Smooth muscle cell (in vitro differentiated cells): ENCODE results near the gene SST. TPM values are rescaled to one million over a fixed set of nuclear protein-coding genes. Genes with fewer than 3 reads are reported as not detected.

ENCODE experiments used
- DNase-seq: peaks from one replicate; lab custom pipeline; 2025; ENCODE audit not compliant: unreplicated experiment; lab: John Stamatoyannopoulos, UW
- H2AFZ ChIP-seq: fragments of 200-600 bp; sonication (generic); 2 replicates; pipeline ENCODE4 v1.6.0; 2016; ENCODE audit warnings: antibody characterized with exemption, low read depth, mild to moderate bottlenecking
- H3F3A ChIP-seq: fragments of 200-600 bp; sonication (generic); 2 replicates; pipeline ENCODE4 v1.6.0; 2017; ENCODE audit warnings: antibody characterized with exemption, low read depth
- H3K27ac ChIP-seq: fragments of 200-600 bp; sonication (generic); 2 replicates; pipeline ENCODE4 v1.5.1; 2016; ENCODE audit warnings: low read depth, mild to moderate bottlenecking
- H3K27me3 ChIP-seq: fragments of 200-600 bp; sonication (generic); 2 replicates; pipeline ENCODE4 v1.6.1; 2016; ENCODE audit warnings: low read depth, mild to moderate bottlenecking
- H3K36me3 ChIP-seq: fragments of 200-600 bp; sonication (generic); 2 replicates; pipeline ENCODE4 v1.5.1; 2016; ENCODE audit warnings: low read depth
- H3K4me1 ChIP-seq: fragments of 200-600 bp; sonication (generic); 2 replicates; pipeline ENCODE4 v1.5.1; 2016; ENCODE audit warnings: low read depth
- H3K4me2 ChIP-seq: fragments of 200-600 bp; sonication (generic); 2 replicates; pipeline ENCODE4 v1.6.0; 2016; ENCODE audit warnings: mild to moderate bottlenecking
- H3K4me3 ChIP-seq: fragments of 200-600 bp; sonication (generic); 2 replicates; pipeline ENCODE4 v1.5.1; 2016; ENCODE audit warnings: mild to moderate bottlenecking
- H3K79me2 ChIP-seq: fragments of 200-600 bp; sonication (generic); 2 replicates; pipeline ENCODE4 v1.6.0; 2016; ENCODE audit warnings: low read depth, mild to moderate bottlenecking
- H3K9ac ChIP-seq: fragments of 200-600 bp; sonication (generic); 2 replicates; pipeline ENCODE4 v1.6.0; 2016; ENCODE audit warnings: low read depth
- H3K9me3 ChIP-seq: fragments of 200-600 bp; sonication (generic); replicated peaks from 2 replicates; pipeline ENCODE4 v1.5.1; 2016; ENCODE audit warnings: low read depth
- H4K20me1 ChIP-seq: fragments of 200-600 bp; sonication (generic); 2 replicates; pipeline ENCODE4 v1.6.0; 2016; ENCODE audit warnings: low read depth
- WGBS: methylation state at CpG from one replicate; pipeline ENCODE4 v1.1.7; 2016; ENCODE audit warnings: low lambda C conversion rate; 5-methylcytosine and 5-hydroxymethylcytosine counted together
- polyA plus RNA-seq: library from polyadenylated mRNA; unstranded; fragments of >200 nt; fragmentation: Nextera tagmentation; extraction: Ambion mirVana; gene quantifications from 2 replicates; pipeline ENCODE4 v1.2.1, GENCODE V29; 2016
- total RNA-seq: library from RNA; depleted of rRNA; stranded (reverse); fragments of >200 nt; gene quantifications from 2 replicates; pipeline ENCODE4 v1.2.3, GENCODE V29; 2014
- TF ChIP-seq, protein P1 (sequence below): fragments of 200-600 bp; sonication (generic); IDR thresholded peaks from 2 replicates; pipeline ENCODE4 v1.5.1; 2017; ENCODE audit warnings: borderline replicate concordance, mild to moderate bottlenecking, antibody characterized with exemption; ENCODE audit not compliant: insufficient read depth, poor library complexity, severe bottlenecking

Gene SST
- total and polyA plus RNA-seq, 2 experiments from 2014 or later = not detected

DNA sequence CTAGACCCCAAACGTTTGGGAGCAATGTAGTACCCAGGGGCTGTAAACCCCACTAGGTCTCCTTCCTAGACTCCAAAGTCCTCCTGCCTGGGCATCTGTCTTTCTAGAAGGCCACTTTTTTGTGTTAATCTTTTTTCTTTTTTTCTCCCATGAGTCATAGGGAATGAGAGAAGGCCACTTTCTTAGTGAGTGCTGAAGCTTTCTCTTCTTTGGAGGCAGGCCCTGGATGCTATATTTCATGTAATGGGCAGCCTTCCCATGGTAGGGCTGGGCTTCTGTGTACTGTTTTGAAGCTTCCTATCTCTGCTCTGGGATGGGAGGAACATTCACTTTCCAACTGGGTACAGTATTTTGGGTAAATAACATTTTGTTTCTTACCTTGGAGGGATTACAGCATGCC lies 47.4 kb upstream of the SST start:
- no peak for DNase-seq
- WGBS = 68% methylated on average over 1 of the region's 1 CpG
- no peaks in the 10 kb centered on the region for H3K79me2 ChIP-seq

DNA sequence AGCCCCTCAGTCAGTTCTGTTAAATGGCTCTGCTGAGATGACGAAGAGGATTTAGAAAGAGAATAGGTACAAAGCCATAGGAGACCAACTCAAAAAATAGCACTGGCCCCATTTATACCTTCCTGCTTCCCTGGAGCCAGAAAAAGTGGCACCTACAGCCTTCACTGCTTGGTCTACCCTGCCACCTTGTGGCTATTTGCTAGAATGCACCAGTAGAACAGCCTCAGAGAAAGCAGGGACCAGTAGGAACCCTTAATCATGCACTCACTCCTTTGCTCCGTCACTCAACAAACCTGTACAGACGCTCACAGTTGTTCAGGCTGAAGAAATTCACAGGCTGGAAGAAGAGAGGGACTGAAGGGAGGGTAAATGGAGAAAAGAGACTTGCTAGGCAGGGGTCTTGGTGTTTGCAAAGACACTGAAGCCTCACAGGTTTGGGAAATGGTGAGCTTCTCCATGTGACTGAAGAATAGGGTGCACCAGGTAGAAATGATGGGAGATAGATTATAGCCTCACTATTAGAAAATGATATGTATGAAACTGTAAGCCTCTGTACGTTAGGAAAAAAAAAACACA lies 44.3 kb upstream of the SST start:
- no peak overlapping the region for H2AFZ ChIP-seq

More for the DNA sequence above, 47.4 kb upstream of the SST start:
- TF ChIP-seq, protein P1, sequence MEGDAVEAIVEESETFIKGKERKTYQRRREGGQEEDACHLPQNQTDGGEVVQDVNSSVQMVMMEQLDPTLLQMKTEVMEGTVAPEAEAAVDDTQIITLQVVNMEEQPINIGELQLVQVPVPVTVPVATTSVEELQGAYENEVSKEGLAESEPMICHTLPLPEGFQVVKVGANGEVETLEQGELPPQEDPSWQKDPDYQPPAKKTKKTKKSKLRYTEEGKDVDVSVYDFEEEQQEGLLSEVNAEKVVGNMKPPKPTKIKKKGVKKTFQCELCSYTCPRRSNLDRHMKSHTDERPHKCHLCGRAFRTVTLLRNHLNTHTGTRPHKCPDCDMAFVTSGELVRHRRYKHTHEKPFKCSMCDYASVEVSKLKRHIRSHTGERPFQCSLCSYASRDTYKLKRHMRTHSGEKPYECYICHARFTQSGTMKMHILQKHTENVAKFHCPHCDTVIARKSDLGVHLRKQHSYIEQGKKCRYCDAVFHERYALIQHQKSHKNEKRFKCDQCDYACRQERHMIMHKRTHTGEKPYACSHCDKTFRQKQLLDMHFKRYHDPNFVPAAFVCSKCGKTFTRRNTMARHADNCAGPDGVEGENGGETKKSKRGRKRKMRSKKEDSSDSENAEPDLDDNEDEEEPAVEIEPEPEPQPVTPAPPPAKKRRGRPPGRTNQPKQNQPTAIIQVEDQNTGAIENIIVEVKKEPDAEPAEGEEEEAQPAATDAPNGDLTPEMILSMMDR = no peak
- Histone ChIP-seq H3K27ac (no peak overlapping the region), H3K4me1 (peaks cover 4% of the 10 kb centered on the region), H3K4me2 (no peak overlapping the region), H3K9ac (no peak overlapping the region), H2AFZ (no peak overlapping the region), H3F3A (no peaks in the 10 kb centered on the region), H3K4me3 (no peak overlapping the region), H3K36me3 (peaks cover 6% of the 10 kb centered on the region), H4K20me1 (no peaks in the 10 kb centered on the region), H3K27me3 (no peaks in the 10 kb centered on the region), H3K9me3 (no peaks in the 10 kb centered on the region)

DNA sequence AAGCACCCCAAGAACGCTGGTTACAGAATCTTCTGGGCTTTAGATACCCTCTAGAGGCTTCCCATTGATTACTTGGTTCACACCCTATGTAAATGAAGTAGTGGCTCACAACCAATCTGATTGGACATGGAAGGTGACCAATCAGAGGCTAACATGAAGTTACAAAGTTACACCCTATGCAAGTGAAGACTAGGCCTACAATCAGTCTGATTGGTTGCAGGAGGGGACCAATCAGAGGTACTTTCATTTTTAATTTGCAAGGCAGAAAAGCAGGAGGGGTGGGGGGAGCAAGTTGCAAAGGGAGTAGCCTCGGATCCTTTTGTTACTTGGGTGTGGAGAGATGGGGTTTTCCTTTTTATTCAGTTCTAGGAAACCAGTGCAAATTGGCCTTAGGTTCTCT lies 43.3 kb upstream of the SST start:
- no peak for DNase-seq
- no peaks in the 10 kb centered on the region for H3F3A ChIP-seq
- no peaks in the 10 kb centered on the region for H4K20me1 ChIP-seq
- H3K4me2 ChIP-seq = no peak overlapping the region
- no peak overlapping the region for H3K9ac ChIP-seq
- no peak overlapping the region for H2AFZ ChIP-seq
- no peaks in the 10 kb centered on the region for H3K9me3 ChIP-seq
- H3K4me1 ChIP-seq = no peaks in the 10 kb centered on the region
- no peak overlapping the region for H3K4me3 ChIP-seq
- WGBS = 90% methylated on average over 2 of the region's 2 CpGs
- no peaks in the 10 kb centered on the region for H3K79me2 ChIP-seq
- no peak overlapping the region for H3K27ac ChIP-seq
- H3K36me3 ChIP-seq = no peaks in the 10 kb centered on the region
- H3K27me3 ChIP-seq = no peaks in the 10 kb centered on the region
- TF ChIP-seq, protein P1 = no peak

More for the DNA sequence above, 44.3 kb upstream of the SST start:
- H3K9me3 ChIP-seq = no peaks in the 10 kb centered on the region
- no peak overlapping the region for H3K27ac ChIP-seq
- H3K4me2 ChIP-seq = no peak overlapping the region
- H3K27me3 ChIP-seq = no peaks in the 10 kb centered on the region
- WGBS = 16% methylated on average over 4 of the region's 4 CpGs
- DNase-seq = peak; percentile 18
- no peaks in the 10 kb centered on the region for H3K36me3 ChIP-seq
- no peaks in the 10 kb centered on the region for H3K79me2 ChIP-seq
- no peak overlapping the region for H3K4me3 ChIP-seq
- H3F3A ChIP-seq = no peaks in the 10 kb centered on the region
- H3K4me1 ChIP-seq = no peaks in the 10 kb centered on the region
- H4K20me1 ChIP-seq = no peaks in the 10 kb centered on the region
- TF ChIP-seq, protein P1 = peak; percentile 94
- no peak overlapping the region for H3K9ac ChIP-seq

DNA sequence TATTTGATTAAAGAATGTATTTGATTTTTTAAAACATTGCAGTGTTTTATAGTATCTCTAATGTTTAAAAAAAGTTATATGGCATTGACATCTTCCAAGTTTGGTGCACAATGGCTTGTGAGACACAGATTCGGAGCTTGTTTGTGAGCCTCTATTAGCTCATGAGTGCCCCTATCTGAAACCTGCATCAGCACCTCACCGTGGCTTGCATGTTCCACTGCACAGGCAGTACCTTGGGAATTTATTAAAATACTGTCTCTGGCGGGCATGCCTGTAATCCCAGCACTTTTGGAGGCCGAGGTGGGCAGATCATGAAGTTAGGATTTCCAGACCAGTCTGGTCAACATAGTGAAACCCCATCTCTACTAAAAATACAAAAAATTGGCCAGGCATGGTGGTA lies 39.0 kb upstream of the SST start:
- no peaks in the 10 kb centered on the region for H3K27me3 ChIP-seq
- no peaks in the 10 kb centered on the region for H3K36me3 ChIP-seq
- no peaks in the 10 kb centered on the region for H3K4me1 ChIP-seq
- TF ChIP-seq, protein P1 = peak; percentile 3
- no peaks in the 10 kb centered on the region for H3K79me2 ChIP-seq
- H3K9me3 ChIP-seq = no peaks in the 10 kb centered on the region
- no peak overlapping the region for H3K27ac ChIP-seq
- no peaks in the 10 kb centered on the region for H4K20me1 ChIP-seq
- no peaks in the 10 kb centered on the region for H3F3A ChIP-seq
- WGBS = 68% methylated on average over 4 of the region's 4 CpGs
- no peak overlapping the region for H3K4me3 ChIP-seq
- H3K9ac ChIP-seq = no peak overlapping the region
- DNase-seq = no peak
- no peak overlapping the region for H3K4me2 ChIP-seq
- H2AFZ ChIP-seq = no peak overlapping the region
